IPS-18a (cell line): ENCODE measurements around the gene ABCB11.
"Not testable (repeated sequence)": the region's sequence is repeated elsewhere in the genome, so short reads cannot be mapped to it uniquely, and the experiment has no call there.

ENCODE experiments used
- H3K27ac ChIP-seq: one replicate; pipeline ENCODE4 v1.5.1; 2013; ENCODE audit warnings: low read length
- H3K27me3 ChIP-seq: one replicate; pipeline ENCODE4 v1.6.1; 2013; ENCODE audit warnings: mild to moderate bottlenecking, low read length; ENCODE audit not compliant: control insufficient read depth, insufficient read depth
- H3K36me3 ChIP-seq: one replicate; pipeline ENCODE4 v1.6.1; 2013; ENCODE audit warnings: low read depth, low read length; ENCODE audit not compliant: control insufficient read depth
- H3K4me1 ChIP-seq: one replicate; pipeline ENCODE4 v1.6.1; 2013; ENCODE audit warnings: low read depth, low read length; ENCODE audit not compliant: control insufficient read depth
- H3K4me3 ChIP-seq: one replicate; pipeline ENCODE4 v1.5.1; 2013; ENCODE audit warnings: low read length
- H3K9ac ChIP-seq: one replicate; pipeline ENCODE4 v1.6.1; 2013; ENCODE audit warnings: mild to moderate bottlenecking, low read length, moderate library complexity
- H3K9me3 ChIP-seq: one replicate; pipeline ENCODE4 v1.6.1; 2013; ENCODE audit warnings: low read depth, low read length; ENCODE audit not compliant: control insufficient read depth

The ABCB11 gene

DNA sequence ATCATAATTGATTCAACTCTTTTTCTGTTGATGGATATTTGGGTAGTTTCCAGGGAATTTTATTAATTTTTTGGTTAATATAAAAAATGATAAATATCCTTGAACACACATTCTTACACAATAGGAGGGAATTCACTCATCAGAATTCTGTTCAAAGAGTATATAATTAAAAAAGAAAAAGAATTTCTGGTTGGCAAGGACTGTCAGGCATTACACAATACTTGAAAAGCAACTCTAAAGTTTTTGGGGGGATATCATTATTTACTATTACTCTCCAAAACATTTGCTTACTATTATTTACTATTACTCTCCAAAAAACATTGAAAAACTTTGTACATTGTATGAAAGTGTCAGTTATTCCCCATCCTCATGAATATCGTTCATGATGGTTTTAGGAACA lies 92.1 kb downstream of the ABCB11 start:
- H3K27me3 ChIP-seq = no peaks in the 10 kb centered on the region
- H3K4me3 ChIP-seq = no peak overlapping the region
- no peak overlapping the region for H3K27ac ChIP-seq
- H3K4me1 ChIP-seq = no peaks in the 10 kb centered on the region
- H3K9ac ChIP-seq = no peak overlapping the region
- H3K9me3 ChIP-seq = no peaks in the 10 kb centered on the region
- H3K36me3 ChIP-seq = no peaks in the 10 kb centered on the region

DNA sequence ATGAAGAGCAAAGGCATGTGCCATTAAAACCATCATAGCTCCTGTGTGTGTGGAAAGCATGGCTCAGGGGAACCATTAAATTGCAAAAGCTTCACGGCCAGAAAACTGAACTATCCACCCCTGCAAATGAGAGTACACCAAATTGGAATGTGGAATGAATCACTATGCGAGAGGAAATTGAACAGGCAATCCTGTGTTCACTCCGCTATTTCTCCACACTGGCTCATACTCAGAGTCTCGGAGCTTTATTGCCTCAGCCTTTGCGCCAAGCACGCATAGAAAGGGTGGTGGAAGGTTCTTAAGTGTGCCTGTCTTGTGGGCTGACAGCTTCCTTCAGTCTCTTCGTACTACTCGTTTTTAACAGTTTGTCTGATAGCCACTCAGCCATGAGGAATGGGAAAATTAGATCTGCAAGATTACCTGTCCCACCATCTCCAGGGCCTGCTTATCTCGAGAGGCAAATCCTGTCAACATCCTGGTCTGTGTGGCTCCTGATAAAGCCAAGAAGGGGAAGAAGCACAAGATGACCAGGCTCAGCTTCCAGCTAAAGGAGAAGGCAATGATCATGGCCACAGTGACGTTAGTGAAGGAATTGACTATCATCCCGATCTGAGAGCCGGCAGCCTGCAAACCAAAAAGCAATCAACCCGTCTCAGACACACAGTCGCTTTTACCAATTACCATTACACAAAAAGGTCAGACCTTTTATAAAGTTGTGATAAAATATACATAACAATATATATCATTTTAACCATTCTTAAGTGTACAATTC lies 95.1 kb downstream of the ABCB11 start:
- Histone ChIP-seq H3K4me3 (no peak overlapping the region), H3K27me3 (no peaks in the 10 kb centered on the region), H3K9me3 (no peaks in the 10 kb centered on the region), H3K27ac (no peak overlapping the region), H3K4me1 (no peaks in the 10 kb centered on the region), H3K36me3 (no peaks in the 10 kb centered on the region), H3K9ac (no peak overlapping the region)

- no peak overlapping the region for H3K4me3 ChIP-seq
- no peaks in the 10 kb centered on the region for H3K36me3 ChIP-seq
- H3K4me1 ChIP-seq = no peaks in the 10 kb centered on the region
- H3K9ac ChIP-seq = no peak overlapping the region
- no peak overlapping the region for H3K27ac ChIP-seq
- H3K27me3 ChIP-seq = no peaks in the 10 kb centered on the region
- H3K9me3 ChIP-seq = no peaks in the 10 kb centered on the region
Observed at GRCh38 chr2:168934826-168935225, 96.3 kb downstream of the ABCB11 start.

- H3K27ac ChIP-seq, H3K27me3 ChIP-seq, H3K4me3 ChIP-seq, H3K9me3 ChIP-seq, H3K4me1 ChIP-seq, H3K36me3 ChIP-seq, H3K9ac ChIP-seq: not testable (repeated sequence)
Observed at GRCh38 chr2:168932174-168932573, 99.0 kb downstream of the ABCB11 start.

DNA sequence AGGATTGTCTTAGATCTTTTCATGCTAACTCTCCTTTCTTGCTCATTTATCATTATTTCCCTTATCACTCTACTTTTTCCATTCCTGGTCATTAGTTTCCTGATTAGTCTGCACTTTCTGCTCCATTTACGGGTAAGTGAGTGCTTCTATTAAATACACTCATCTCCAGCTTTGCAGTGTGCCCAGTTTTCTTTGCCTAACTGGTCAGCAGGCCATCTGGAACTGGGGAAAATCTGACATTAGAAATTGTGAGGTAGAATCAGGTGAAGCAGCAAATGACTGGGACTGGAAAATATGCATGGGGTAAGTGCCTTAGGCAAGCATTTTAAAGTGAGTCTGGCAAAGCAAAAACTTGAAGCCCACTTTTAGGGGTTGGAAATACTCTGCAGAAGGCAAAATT lies 100.9 kb downstream of the ABCB11 start:
- Histone ChIP-seq H3K4me3 (no peak overlapping the region), H3K27me3 (no peaks in the 10 kb centered on the region), H3K36me3 (no peaks in the 10 kb centered on the region), H3K27ac (no peak overlapping the region), H3K9ac (no peak overlapping the region), H3K4me1 (no peaks in the 10 kb centered on the region), H3K9me3 (no peaks in the 10 kb centered on the region)

DNA sequence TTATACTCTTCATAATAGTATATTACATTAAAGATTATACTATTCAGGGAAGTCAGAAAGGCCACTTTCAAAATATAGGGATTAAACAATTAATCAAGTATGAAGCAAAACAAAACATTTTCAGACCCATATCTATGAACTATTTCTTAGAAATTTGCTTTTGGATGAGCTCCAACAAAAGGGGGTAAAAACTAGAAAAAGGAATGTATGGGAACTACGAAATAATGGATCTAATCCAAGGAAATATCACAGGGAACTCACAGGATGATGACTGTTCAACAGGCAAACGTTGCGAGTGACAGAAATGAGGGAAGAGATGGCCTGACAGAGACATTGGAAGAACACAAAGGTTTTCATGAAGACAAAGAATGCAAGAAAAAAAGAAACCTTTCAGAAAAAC lies 102.1 kb downstream of the ABCB11 start:
- Histone ChIP-seq H3K9me3 (no peaks in the 10 kb centered on the region), H3K36me3 (no peaks in the 10 kb centered on the region), H3K4me1 (no peaks in the 10 kb centered on the region), H3K4me3 (no peak overlapping the region), H3K9ac (no peak overlapping the region), H3K27me3 (no peaks in the 10 kb centered on the region), H3K27ac (no peak overlapping the region)

GRCh38 chr2:168928113-168928831 lies 102.9 kb downstream of the ABCB11 start:
- no peaks in the 10 kb centered on the region for H3K9me3 ChIP-seq
- no peaks in the 10 kb centered on the region for H3K36me3 ChIP-seq
- H3K4me1 ChIP-seq = no peaks in the 10 kb centered on the region
- no peak overlapping the region for H3K4me3 ChIP-seq
- no peak overlapping the region for H3K27ac ChIP-seq
- no peak overlapping the region for H3K9ac ChIP-seq
- H3K27me3 ChIP-seq = no peaks in the 10 kb centered on the region

- no peaks in the 10 kb centered on the region for H3K36me3 ChIP-seq
Observed at GRCh38 chr2:168926621-168927386, 104.3 kb downstream of the ABCB11 start.

GRCh38 chr2:168920504-168921157 lies 110.5 kb downstream of the ABCB11 start:
- H3K27ac ChIP-seq = no peak overlapping the region
- H3K4me1 ChIP-seq = peaks cover 3% of the 10 kb centered on the region
- H3K4me3 ChIP-seq = no peak overlapping the region
- H3K9ac ChIP-seq = no peak overlapping the region
- no peaks in the 10 kb centered on the region for H3K36me3 ChIP-seq
- no peaks in the 10 kb centered on the region for H3K27me3 ChIP-seq
- no peaks in the 10 kb centered on the region for H3K9me3 ChIP-seq

More at GRCh38 chr2:168926621-168927386, 104.3 kb downstream of the ABCB11 start:
- no peak overlapping the region for H3K9ac ChIP-seq
- no peak overlapping the region for H3K4me3 ChIP-seq
- H3K4me1 ChIP-seq = no peaks in the 10 kb centered on the region
- no peaks in the 10 kb centered on the region for H3K27me3 ChIP-seq
- no peaks in the 10 kb centered on the region for H3K9me3 ChIP-seq
- no peak overlapping the region for H3K27ac ChIP-seq

GRCh38 chr2:168916331-168916675 lies 114.8 kb downstream of the ABCB11 start:
- H3K9ac ChIP-seq = no peak overlapping the region
- no peaks in the 10 kb centered on the region for H3K9me3 ChIP-seq
- peaks cover 16% of the 10 kb centered on the region for H3K4me1 ChIP-seq
- H3K4me3 ChIP-seq = no peak overlapping the region
- no peak overlapping the region for H3K27ac ChIP-seq
- no peaks in the 10 kb centered on the region for H3K36me3 ChIP-seq
- no peaks in the 10 kb centered on the region for H3K27me3 ChIP-seq
